Chondrocyte (in vitro differentiated cells): Measurements from ENCODE around the gene HIGD1C. TPM values are rescaled to one million over a fixed set of nuclear protein-coding genes. Genes with fewer than 3 reads are reported as not detected.
"Not testable (repeated sequence)": the region's sequence is repeated elsewhere in the genome, so short reads cannot be mapped to it uniquely, and the experiment has no call there.

Experiments used
- DNase-seq: peaks from one replicate; pipeline ENCODE4 v3.0.0; 2021; ENCODE audit warnings: mixed read lengths, low spot score
- H3K27ac Mint-ChIP-seq: one replicate; pipeline ENCODE4 v1.8.0; 2021; ENCODE audit warnings: mild to moderate bottlenecking, moderate library complexity, mixed read lengths; ENCODE audit not compliant: unreplicated experiment
- H3K27me3 Mint-ChIP-seq: 2 replicates; pipeline ENCODE4 v1.8.0; 2021; ENCODE audit warnings: low read depth, mixed read lengths
- H3K36me3 Mint-ChIP-seq: 2 replicates; pipeline ENCODE4 v1.8.0; 2021; ENCODE audit warnings: low read depth, mixed read lengths
- H3K4me1 Mint-ChIP-seq: 2 replicates; pipeline ENCODE4 v1.8.0; 2021; ENCODE audit warnings: low read depth, mild to moderate bottlenecking, mixed read lengths
- H3K4me3 Mint-ChIP-seq: one replicate; pipeline ENCODE4 v1.8.0; 2021; ENCODE audit warnings: mild to moderate bottlenecking, moderate library complexity, mixed read lengths; ENCODE audit not compliant: unreplicated experiment
- H3K9me3 Mint-ChIP-seq: 2 replicates; pipeline ENCODE4 v1.8.0; 2021; ENCODE audit warnings: low read depth, mixed read lengths
- CTCF ChIP-seq: fragments of 200-600 bp; sonication (generic); IDR thresholded peaks from 2 replicates; pipeline ENCODE4 v1.5.0; 2021; ENCODE audit warnings: antibody characterized with exemption, mild to moderate bottlenecking, moderate library complexity
- total RNA-seq: library from RNA; stranded (reverse); gene quantifications from 3 replicates; pipeline ENCODE4 v1.2.1, GENCODE V29; 2021

The HIGD1C gene
- total RNA-seq, 1 donor from 2014 or later = not detected

DNA sequence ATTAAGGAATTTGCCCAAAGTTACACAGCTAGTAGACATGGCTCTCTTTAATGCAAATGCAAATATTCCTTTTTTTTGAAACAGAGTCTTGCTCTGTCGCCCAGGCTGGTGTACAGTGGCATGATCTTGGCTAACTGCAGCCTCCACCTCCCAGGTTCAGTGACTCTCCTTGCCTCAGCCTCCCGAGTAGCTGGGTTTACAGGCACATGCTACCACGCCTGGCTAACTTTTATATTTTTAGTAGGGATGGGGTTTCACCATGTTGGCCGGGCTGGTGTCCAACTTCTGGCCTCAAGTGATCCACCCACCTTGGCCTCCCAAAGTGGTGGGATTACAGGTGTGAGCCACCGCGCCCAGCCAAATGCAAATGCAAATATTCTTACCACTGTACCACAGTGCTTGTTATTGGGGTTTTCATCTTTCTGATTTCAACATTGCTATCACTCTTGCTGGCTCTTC lies 24.5 kb upstream of the HIGD1C start:
- H3K4me1 Mint-ChIP-seq = peaks cover 40% of the 10 kb centered on the region
- H3K36me3 Mint-ChIP-seq = no peaks in the 10 kb centered on the region
- no peak overlapping the region for H3K4me3 Mint-ChIP-seq
- no peaks in the 10 kb centered on the region for H3K27me3 Mint-ChIP-seq
- TF ChIP-seq CTCF = no peak
- H3K27ac Mint-ChIP-seq = no peak overlapping the region
- no peak for DNase-seq
- no peaks in the 10 kb centered on the region for H3K9me3 Mint-ChIP-seq

- Mint-ChIP-seq H3K4me3 (no peak overlapping the region), H3K27ac (no peak overlapping the region)
- no peak for DNase-seq
These were observed 24.0 kb upstream of the HIGD1C start for GRCh38 chr12:50928392-50928791.

DNA sequence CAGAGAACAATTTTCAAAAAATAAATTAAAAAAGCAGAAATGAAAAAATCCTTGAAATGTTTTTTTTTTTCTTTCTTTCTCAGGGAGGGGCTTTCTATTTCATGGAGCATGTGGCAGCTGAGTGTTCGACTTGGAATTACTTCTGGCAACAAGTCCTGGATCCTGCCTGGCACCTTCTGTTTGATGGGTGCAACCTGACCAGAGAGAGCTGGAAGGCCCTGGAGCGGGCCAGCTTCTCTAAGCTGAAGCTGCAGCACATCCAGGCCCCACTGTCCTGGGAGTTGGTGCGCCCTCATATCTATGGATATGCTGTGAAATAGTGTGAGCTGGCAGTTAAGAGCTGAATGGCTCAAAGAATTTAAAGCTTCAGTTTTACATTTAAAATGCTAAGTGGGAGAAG lies 22.5 kb upstream of the HIGD1C start:
- no peaks in the 10 kb centered on the region for H3K27me3 Mint-ChIP-seq
- DNase-seq = no peak
- no peak for TF ChIP-seq CTCF
- no peak overlapping the region for H3K27ac Mint-ChIP-seq
- H3K36me3 Mint-ChIP-seq = no peaks in the 10 kb centered on the region
- H3K9me3 Mint-ChIP-seq = no peaks in the 10 kb centered on the region
- no peak overlapping the region for H3K4me3 Mint-ChIP-seq
- peaks cover 28% of the 10 kb centered on the region for H3K4me1 Mint-ChIP-seq

More at GRCh38 chr12:50928392-50928791, 24.0 kb upstream of the HIGD1C start:
- Mint-ChIP-seq H3K27me3 (no peaks in the 10 kb centered on the region), H3K4me1 (peaks cover 36% of the 10 kb centered on the region), H3K9me3 (no peaks in the 10 kb centered on the region), H3K36me3 (no peaks in the 10 kb centered on the region)
- TF ChIP-seq CTCF = no peak

- H3K4me3 Mint-ChIP-seq, H3K9me3 Mint-ChIP-seq, H3K27me3 Mint-ChIP-seq, DNase-seq, H3K36me3 Mint-ChIP-seq, H3K27ac Mint-ChIP-seq: not testable (repeated sequence)
- peaks cover 26% of the 10 kb centered on the region for H3K4me1 Mint-ChIP-seq
These were observed 21.9 kb upstream of the HIGD1C start for GRCh38 chr12:50930477-50930876.

DNA sequence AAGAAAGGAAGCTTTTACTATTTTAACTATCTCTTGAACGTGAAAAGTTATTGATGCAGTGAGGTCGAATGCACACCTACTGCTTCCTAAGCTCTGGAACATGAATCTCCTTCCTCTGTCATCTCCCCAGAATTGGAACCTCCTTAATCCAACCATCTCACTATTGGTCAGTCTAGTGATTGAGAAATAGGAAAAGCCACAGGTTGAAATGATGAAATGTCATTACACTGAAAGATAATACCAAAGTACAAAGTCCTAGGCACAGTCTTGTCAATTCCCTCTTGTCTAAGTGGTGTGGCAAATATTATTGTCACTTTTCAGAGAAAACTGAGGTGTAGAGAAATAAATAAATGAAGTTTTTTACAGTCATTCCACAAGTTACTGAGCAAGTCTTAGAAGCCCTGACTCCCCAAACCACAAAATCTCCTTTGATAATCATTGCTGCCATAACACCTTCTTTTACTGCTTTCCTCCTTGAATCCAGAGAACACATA lies 19.5 kb upstream of the HIGD1C start:
- H3K27ac Mint-ChIP-seq = no peak overlapping the region
- peaks cover 14% of the 10 kb centered on the region for H3K4me1 Mint-ChIP-seq
- no peak overlapping the region for H3K4me3 Mint-ChIP-seq
- no peaks in the 10 kb centered on the region for H3K27me3 Mint-ChIP-seq
- peaks cover 2% of the 10 kb centered on the region for H3K36me3 Mint-ChIP-seq
- no peak for TF ChIP-seq CTCF
- no peak for DNase-seq
- H3K9me3 Mint-ChIP-seq = no peaks in the 10 kb centered on the region

- no peaks in the 10 kb centered on the region for H3K27me3 Mint-ChIP-seq
- no peak overlapping the region for H3K27ac Mint-ChIP-seq
- H3K4me1 Mint-ChIP-seq = peaks cover 12% of the 10 kb centered on the region
- H3K9me3 Mint-ChIP-seq = no peaks in the 10 kb centered on the region
- no peak for TF ChIP-seq CTCF
- no peak overlapping the region for H3K4me3 Mint-ChIP-seq
- no peak for DNase-seq
- H3K36me3 Mint-ChIP-seq = peaks cover 2% of the 10 kb centered on the region
These were observed 18.8 kb upstream of the HIGD1C start for GRCh38 chr12:50933459-50934124.
